H9 (cell line): Measurements from ENCODE around the gene MRPL41. TPM values are rescaled to one million over a fixed set of nuclear protein-coding genes. Genes with fewer than 3 reads are reported as not detected.

ENCODE experiments used
- DNase-seq: peaks from one replicate; pipeline ENCODE4 v3.0.0-alpha.2; 2017
- H2AFZ ChIP-seq: one replicate; pipeline ENCODE4 v1.6.1; 2013; ENCODE audit warnings: mild to moderate bottlenecking, low read length, control low read depth, moderate library complexity
- H2AK5ac ChIP-seq: 2 replicates; pipeline ENCODE4 v1.6.1; 2013; ENCODE audit warnings: low read length, control low read depth, mixed read lengths; ENCODE audit not compliant: insufficient read length
- H2BK120ac ChIP-seq: one replicate; pipeline ENCODE4 v1.6.1; 2013; ENCODE audit warnings: low read depth, mild to moderate bottlenecking, low read length, control low read depth, inconsistent platforms; ENCODE audit not compliant: poor library complexity, severe bottlenecking
- H2BK12ac ChIP-seq: 2 replicates; pipeline ENCODE4 v1.6.1; 2013; ENCODE audit warnings: low read length, control low read depth, mixed read lengths, low read depth; ENCODE audit not compliant: insufficient read length
- H2BK15ac ChIP-seq: 2 replicates; pipeline ENCODE4 v1.6.1; 2013; ENCODE audit warnings: low read depth, low read length, control low read depth
- H2BK20ac ChIP-seq: one replicate; pipeline ENCODE4 v1.6.1; 2013; ENCODE audit warnings: low read depth, mild to moderate bottlenecking, low read length, control low read depth, inconsistent platforms; ENCODE audit not compliant: poor library complexity, severe bottlenecking
- H2BK5ac ChIP-seq: 2 replicates; pipeline ENCODE4 v1.6.1; 2013; ENCODE audit warnings: low read length, control low read depth, mixed read lengths; ENCODE audit not compliant: insufficient read length
- H3K14ac ChIP-seq: 2 replicates; pipeline ENCODE4 v1.6.1; 2013; ENCODE audit warnings: low read length, control low read depth; ENCODE audit not compliant: insufficient read depth
- H3K18ac ChIP-seq: 2 replicates; pipeline ENCODE4 v1.6.1; 2013; ENCODE audit warnings: low read depth, mild to moderate bottlenecking, mixed read lengths, low read length, control low read depth; ENCODE audit not compliant: insufficient read length
- H3K23ac ChIP-seq: 2 replicates; pipeline ENCODE4 v1.6.1; 2013; ENCODE audit warnings: low read length, control low read depth, mixed read lengths, low read depth; ENCODE audit not compliant: insufficient read length
- H3K23me2 ChIP-seq: 2 replicates; pipeline ENCODE4 v1.6.1; 2013; ENCODE audit warnings: low read depth, mild to moderate bottlenecking, mixed read lengths, low read length, control low read depth; ENCODE audit not compliant: insufficient read length, poor library complexity, severe bottlenecking
- H3K27ac ChIP-seq: 2 replicates; pipeline ENCODE4 v1.5.1; 2013; ENCODE audit warnings: low read length, control low read depth, mixed read lengths, low read depth; ENCODE audit not compliant: insufficient read length
- H3K27me3 ChIP-seq: 2 replicates; pipeline ENCODE4 v1.6.1; 2013; ENCODE audit warnings: low read length, control low read depth, inconsistent platforms; ENCODE audit not compliant: insufficient read depth
- H3K4ac ChIP-seq: 2 replicates; pipeline ENCODE4 v1.6.1; 2013; ENCODE audit warnings: low read depth, mild to moderate bottlenecking, control low read depth, inconsistent platforms, low read length, moderate library complexity
- H3K4me1 ChIP-seq: 2 replicates; pipeline ENCODE4 v1.6.1; 2013; ENCODE audit warnings: low read length, control low read depth, inconsistent platforms; ENCODE audit not compliant: insufficient read depth
- H3K4me2 ChIP-seq: 2 replicates; pipeline ENCODE4 v1.6.1; 2013; ENCODE audit warnings: low read length, control low read depth, mixed read lengths; ENCODE audit not compliant: insufficient read length, insufficient read depth
- H3K56ac ChIP-seq: 2 replicates; pipeline ENCODE4 v1.6.1; 2013; ENCODE audit warnings: low read depth, mild to moderate bottlenecking, mixed read lengths, low read length, control low read depth; ENCODE audit not compliant: insufficient read length
- H3K79me1 ChIP-seq: 2 replicates; pipeline ENCODE4 v1.6.1; 2013; ENCODE audit warnings: low read depth, mild to moderate bottlenecking, moderate library complexity, low read length, control low read depth, inconsistent platforms; ENCODE audit not compliant: insufficient read depth, poor library complexity, severe bottlenecking
- H3K79me2 ChIP-seq: 2 replicates; pipeline ENCODE4 v1.6.1; 2013; ENCODE audit warnings: low read length, control low read depth, inconsistent platforms; ENCODE audit not compliant: insufficient read depth
- H3K9ac ChIP-seq: 2 replicates; pipeline ENCODE4 v1.6.1; 2013; ENCODE audit warnings: low read length, control low read depth, mixed read lengths; ENCODE audit not compliant: insufficient read length; ENCODE audit errors: extremely low read depth
- H3K9me3 ChIP-seq: one replicate; pipeline ENCODE4 v1.6.1; 2013; ENCODE audit warnings: low read depth, low read length, inconsistent platforms; ENCODE audit not compliant: control insufficient read depth
- H3T11ph ChIP-seq: one replicate; pipeline ENCODE4 v1.6.1; 2013; ENCODE audit warnings: mild to moderate bottlenecking, low read length, control low read depth, inconsistent platforms
- H4K20me1 ChIP-seq: one replicate; pipeline ENCODE4 v1.6.1; 2013; ENCODE audit not compliant: control insufficient read depth, insufficient read length, insufficient read depth
- H4K5ac ChIP-seq: 2 replicates; pipeline ENCODE4 v1.6.1; 2013; ENCODE audit warnings: low read depth, mild to moderate bottlenecking, mixed read lengths, low read length, control low read depth; ENCODE audit not compliant: insufficient read length
- H4K8ac ChIP-seq: replicated peaks from 2 replicates; pipeline ENCODE4 v1.6.1; 2013; ENCODE audit warnings: low read length, control low read depth, mixed read lengths, low read depth; ENCODE audit not compliant: insufficient read length
- H4K91ac ChIP-seq: 2 replicates; pipeline ENCODE4 v1.6.1; 2013; ENCODE audit warnings: low read depth, mild to moderate bottlenecking, moderate library complexity, mixed read lengths, low read length, control low read depth; ENCODE audit not compliant: insufficient read length
- H3K27ac Mint-ChIP-seq, 3 experiments: 2 replicates in 2 of 3; 3 replicates in 1 of 3; pipeline ENCODE4 v1.8.0; 2020 to 2021; ENCODE audit warnings: mixed read lengths in 3 of 3, mild to moderate bottlenecking in 1 of 3, moderate library complexity in 1 of 3
- H3K27me3 Mint-ChIP-seq: 2 replicates; pipeline ENCODE4 v1.8.0; 2021; ENCODE audit warnings: low read depth, mild to moderate bottlenecking, moderate library complexity, mixed read lengths
- H3K36me3 Mint-ChIP-seq, 3 experiments: 2 replicates in 2 of 3; 3 replicates in 1 of 3; pipeline ENCODE4 v1.8.0; 2020 to 2021; ENCODE audit warnings: low read depth in 3 of 3, mixed read lengths in 3 of 3; ENCODE audit not compliant: insufficient read depth in 1 of 3
- H3K4me1 Mint-ChIP-seq, 2 experiments: 2 replicates each; pipeline ENCODE4 v1.8.0; 2020; ENCODE audit warnings: mixed read lengths in 2 of 2
- H3K4me3 Mint-ChIP-seq, 2 experiments: 2 replicates in 1 of 2; 3 replicates in 1 of 2; pipeline ENCODE4 v1.8.0; 2020 to 2021; ENCODE audit warnings: mild to moderate bottlenecking in 2 of 2, mixed read lengths in 2 of 2, moderate library complexity in 1 of 2
- H3K9me3 Mint-ChIP-seq, 2 experiments: 2 replicates in 1 of 2; 3 replicates in 1 of 2; pipeline ENCODE4 v1.8.0; 2020; ENCODE audit warnings: mild to moderate bottlenecking in 2 of 2, mixed read lengths in 2 of 2, moderate library complexity in 1 of 2
- WGBS: extraction: QIAGEN DNeasy Blood & Tissue Kit; methylation state at CpG from one replicate; pipeline ENCODE4 v1.1.7; 2013; ENCODE audit warnings: missing lambda C conversion rate, low lambda C conversion rate, mixed read lengths; ENCODE audit not compliant: insufficient read length; ENCODE audit errors: extremely low coverage; 5-methylcytosine and 5-hydroxymethylcytosine counted together
- total RNA-seq: library from RNA; stranded (reverse); gene quantifications from 2 replicates; pipeline ENCODE4 v1.2.1, GENCODE V29; 2021
- TF ChIP-seq, protein P1 (sequence below): fragments of 200-600 bp; sonication (generic); conservative IDR thresholded peaks from 3 replicates; pipeline ENCODE4 v1.8.0; 2021; ENCODE audit warnings: antibody characterized with exemption, mild to moderate bottlenecking

MRPL41 gene
- total RNA-seq, 1 experiment from 2014 or later, result 52.2 TPM

DNA sequence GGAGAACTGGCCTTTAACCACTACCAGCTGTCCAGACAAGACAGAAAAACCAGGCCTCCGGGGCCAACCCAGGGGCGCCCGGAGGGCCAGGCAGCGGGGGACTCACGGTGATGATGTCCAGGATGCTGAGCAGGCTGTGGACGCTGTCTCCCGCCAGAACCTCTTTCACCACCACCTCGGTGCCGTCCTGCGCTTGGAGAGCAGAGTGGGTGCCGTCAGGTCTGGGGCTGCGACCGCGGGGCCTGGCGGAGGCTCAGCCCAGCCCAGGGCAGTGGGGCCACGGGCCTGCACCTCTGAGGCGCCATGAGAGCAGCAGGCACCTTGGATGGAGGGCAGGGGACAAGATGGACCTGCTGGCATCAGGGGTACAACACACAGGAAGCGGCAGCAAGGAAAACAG lies 11.1 kb upstream of the MRPL41 start:
- Histone ChIP-seq H2BK15ac (no peak overlapping the region), H3K23ac (no peak overlapping the region), H3K27ac (no peak overlapping the region), H3K79me2 (no peaks in the 10 kb centered on the region), H3K4ac (no peak overlapping the region), H3K4me1 (no peaks in the 10 kb centered on the region), H3K23me2 (peaks cover 2% of the 10 kb centered on the region), H2BK12ac (no peak overlapping the region), H3K9me3 (no peaks in the 10 kb centered on the region), H2AFZ (no peak overlapping the region), H4K91ac (no peak overlapping the region), H3K4me2 (no peak overlapping the region), H4K8ac (no peak overlapping the region), H3K27me3 (no peaks in the 10 kb centered on the region), H2BK20ac (no peak overlapping the region), H2AK5ac (no peak overlapping the region), H3T11ph (no peak overlapping the region), H3K79me1 (no peaks in the 10 kb centered on the region), H3K14ac (no peak overlapping the region), H3K9ac (no peak overlapping the region), H4K5ac (no peak overlapping the region), H3K18ac (no peak overlapping the region), H2BK120ac (no peak overlapping the region), H4K20me1 (no peaks in the 10 kb centered on the region), H3K56ac (no peak overlapping the region), H2BK5ac (no peak overlapping the region)
- H3K4me3 Mint-ChIP-seq, result no peak overlapping the region
- no peak for DNase-seq
- peaks cover 0 to 2% (median 0%) of the 10 kb centered on the region in 3 experiments; a peak in 2 of 7 replicates for H3K36me3 Mint-ChIP-seq
- H3K27ac Mint-ChIP-seq, result peak overlapping the region in 1 of 3 experiments; percentile 50; a peak in 1 of 7 replicates
- peaks cover 0 to 4% of the 10 kb centered on the region in 2 experiments; a peak in 1 of 4 replicates for H3K4me1 Mint-ChIP-seq
- no peaks in the 10 kb centered on the region for H3K27me3 Mint-ChIP-seq
- peaks cover under 1 to 4% of the 10 kb centered on the region in 2 experiments; a peak in 3 of 5 replicates for H3K9me3 Mint-ChIP-seq
- TF ChIP-seq, protein P1, sequence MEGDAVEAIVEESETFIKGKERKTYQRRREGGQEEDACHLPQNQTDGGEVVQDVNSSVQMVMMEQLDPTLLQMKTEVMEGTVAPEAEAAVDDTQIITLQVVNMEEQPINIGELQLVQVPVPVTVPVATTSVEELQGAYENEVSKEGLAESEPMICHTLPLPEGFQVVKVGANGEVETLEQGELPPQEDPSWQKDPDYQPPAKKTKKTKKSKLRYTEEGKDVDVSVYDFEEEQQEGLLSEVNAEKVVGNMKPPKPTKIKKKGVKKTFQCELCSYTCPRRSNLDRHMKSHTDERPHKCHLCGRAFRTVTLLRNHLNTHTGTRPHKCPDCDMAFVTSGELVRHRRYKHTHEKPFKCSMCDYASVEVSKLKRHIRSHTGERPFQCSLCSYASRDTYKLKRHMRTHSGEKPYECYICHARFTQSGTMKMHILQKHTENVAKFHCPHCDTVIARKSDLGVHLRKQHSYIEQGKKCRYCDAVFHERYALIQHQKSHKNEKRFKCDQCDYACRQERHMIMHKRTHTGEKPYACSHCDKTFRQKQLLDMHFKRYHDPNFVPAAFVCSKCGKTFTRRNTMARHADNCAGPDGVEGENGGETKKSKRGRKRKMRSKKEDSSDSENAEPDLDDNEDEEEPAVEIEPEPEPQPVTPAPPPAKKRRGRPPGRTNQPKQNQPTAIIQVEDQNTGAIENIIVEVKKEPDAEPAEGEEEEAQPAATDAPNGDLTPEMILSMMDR, result no peak
- no CpG with 5 or more reads among the region's 18 CpGs for WGBS
